GM13977 (cell line): Measurements from ENCODE around the gene LGI2.
"Not testable (repeated sequence)": the region's sequence is repeated elsewhere in the genome, so short reads cannot be mapped to it uniquely, and the experiment has no call there.

ENCODE experiments used
- DNase-seq: peaks from one replicate; pipeline ENCODE4 v3.0.0; 2012; ENCODE audit warnings: low spot score
- in situ Hi-C: fragments of 300-500 bp; cut with MboI; formaldehyde crosslinking; loops from one replicate; pipeline ENCODE4 v1.12.0; 2022; ENCODE audit warnings: low sequenced_read_pairs, low pct_unique_long_range_greater_than_20kb, mixed read lengths, inconsistent platforms; ENCODE audit not compliant: unreplicated experiment
- TF ChIP-seq, protein P1 (sequence below): IDR thresholded peaks from 2 replicates; pipeline ENCODE4 v1.5.1; 2012; ENCODE audit warnings: mild to moderate bottlenecking, control low read depth; ENCODE audit not compliant: insufficient read depth; ENCODE audit errors: extremely low read depth, missing control alignments

Gene LGI2

DNA sequence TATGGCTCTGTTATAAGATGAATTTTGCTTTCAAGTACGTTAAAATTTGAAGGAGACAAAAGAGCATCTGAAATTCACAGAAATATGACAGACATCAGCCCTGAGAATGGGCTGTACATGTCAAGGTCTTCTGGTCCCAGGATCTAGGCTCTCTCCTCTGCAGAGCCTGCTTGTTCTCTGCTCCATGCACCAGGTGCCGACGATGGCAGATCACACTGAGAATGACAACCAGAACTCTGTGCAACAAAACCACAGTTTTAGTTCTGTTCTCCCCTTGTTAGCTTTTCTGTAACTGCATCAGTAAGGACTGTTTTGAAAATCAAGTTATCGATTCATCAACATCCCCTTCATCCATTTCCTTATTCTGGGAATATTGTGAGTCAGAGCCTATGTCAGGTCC lies 30.9 kb upstream of the LGI2 start:
- DNase-seq: no peak
- TF ChIP-seq, protein P1, sequence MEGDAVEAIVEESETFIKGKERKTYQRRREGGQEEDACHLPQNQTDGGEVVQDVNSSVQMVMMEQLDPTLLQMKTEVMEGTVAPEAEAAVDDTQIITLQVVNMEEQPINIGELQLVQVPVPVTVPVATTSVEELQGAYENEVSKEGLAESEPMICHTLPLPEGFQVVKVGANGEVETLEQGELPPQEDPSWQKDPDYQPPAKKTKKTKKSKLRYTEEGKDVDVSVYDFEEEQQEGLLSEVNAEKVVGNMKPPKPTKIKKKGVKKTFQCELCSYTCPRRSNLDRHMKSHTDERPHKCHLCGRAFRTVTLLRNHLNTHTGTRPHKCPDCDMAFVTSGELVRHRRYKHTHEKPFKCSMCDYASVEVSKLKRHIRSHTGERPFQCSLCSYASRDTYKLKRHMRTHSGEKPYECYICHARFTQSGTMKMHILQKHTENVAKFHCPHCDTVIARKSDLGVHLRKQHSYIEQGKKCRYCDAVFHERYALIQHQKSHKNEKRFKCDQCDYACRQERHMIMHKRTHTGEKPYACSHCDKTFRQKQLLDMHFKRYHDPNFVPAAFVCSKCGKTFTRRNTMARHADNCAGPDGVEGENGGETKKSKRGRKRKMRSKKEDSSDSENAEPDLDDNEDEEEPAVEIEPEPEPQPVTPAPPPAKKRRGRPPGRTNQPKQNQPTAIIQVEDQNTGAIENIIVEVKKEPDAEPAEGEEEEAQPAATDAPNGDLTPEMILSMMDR: no peak
- in situ Hi-C loops: no loop called here

DNA sequence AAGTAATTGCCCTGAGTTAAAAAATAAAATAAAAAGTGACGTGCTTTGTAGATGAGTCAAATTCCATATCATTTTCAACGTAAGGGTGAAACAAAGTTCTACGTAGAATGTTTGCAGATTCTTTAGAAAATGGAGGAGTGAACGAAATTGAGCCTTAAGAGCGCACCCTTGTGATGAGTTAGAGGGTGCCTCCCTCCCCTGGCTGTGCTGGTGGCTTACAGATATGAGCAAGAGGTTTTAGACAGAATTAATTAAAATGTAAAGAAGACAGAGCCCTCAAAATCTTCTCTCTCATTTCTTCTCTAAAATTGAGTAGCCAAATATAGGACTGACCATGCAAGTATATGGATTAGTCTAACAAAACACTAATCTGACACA lies 30.2 kb upstream of the LGI2 start:
- in situ Hi-C loops: no loop called here
- TF ChIP-seq, protein P1: no peak

GRCh38 chr4:25060241-25060962 lies 29.7 kb upstream of the LGI2 start:
- TF ChIP-seq, protein P1: no peak
- in situ Hi-C loops: no loop called here

More for the DNA sequence above, 30.2 kb upstream of the LGI2 start:
- DNase-seq: no peak

DNA sequence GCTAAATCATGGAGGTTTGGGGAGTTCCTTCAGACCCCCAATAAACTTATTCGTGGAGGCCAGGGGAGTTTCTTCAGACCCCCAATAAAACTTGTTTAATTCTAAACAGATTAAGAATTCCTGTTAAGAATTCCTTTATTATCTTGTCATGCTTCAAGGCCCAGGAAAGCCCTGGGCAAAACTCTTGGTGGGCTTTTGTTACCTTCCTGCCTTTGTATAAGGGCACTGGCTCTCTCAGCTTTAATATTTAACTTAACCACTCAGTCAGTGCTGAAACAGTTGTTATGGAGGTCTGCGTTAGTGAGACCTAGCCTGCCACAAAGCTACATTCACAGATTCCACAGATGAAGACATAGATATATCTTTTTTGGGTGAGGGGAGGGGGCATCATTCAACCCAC lies 29.0 kb upstream of the LGI2 start:
- in situ Hi-C loops: no loop called here
- TF ChIP-seq, protein P1: no peak
- DNase-seq: no peak

More at GRCh38 chr4:25060241-25060962, 29.7 kb upstream of the LGI2 start:
- DNase-seq: no peak

GRCh38 chr4:25058796-25059195 lies 28.1 kb upstream of the LGI2 start:
- no peak for DNase-seq
- TF ChIP-seq, protein P1: no peak
- in situ Hi-C loops: no loop called here

DNA sequence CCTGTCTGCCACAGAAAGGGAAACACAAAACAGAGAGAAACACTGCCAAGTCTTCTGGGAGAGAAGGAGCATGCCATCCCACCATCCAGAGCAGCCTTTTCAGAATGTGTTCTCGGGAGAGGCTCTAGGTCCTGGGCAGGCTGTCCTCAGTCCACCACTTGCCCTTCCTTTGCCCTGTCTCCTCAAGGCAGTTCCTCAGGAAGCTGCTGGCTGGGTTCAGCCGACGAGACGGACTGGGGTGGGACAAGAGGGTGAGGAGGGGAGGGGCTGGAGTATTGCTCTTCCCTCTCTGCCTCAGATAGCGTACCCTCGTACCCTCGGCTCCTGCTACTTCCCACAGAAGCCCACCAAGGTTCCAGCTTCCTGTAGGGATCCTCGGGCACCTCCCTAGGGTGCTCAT lies 26.6 kb upstream of the LGI2 start:
- in situ Hi-C loops: no loop called here
- TF ChIP-seq, protein P1: no peak
- DNase-seq: no peak

- DNase-seq, in situ Hi-C loops: not testable (repeated sequence)
Measured at GRCh38 chr4:25052037-25052436, 21.3 kb upstream of the LGI2 start.
